Parathyroid adenoma (tissue), 2 donors: Measurements from ENCODE around the gene NONO.
"Not testable (repeated sequence)": the region's sequence is repeated elsewhere in the genome, so short reads cannot be mapped to it uniquely, and the experiment has no call there.

Experiments
- H2AFZ ChIP-seq: fragments of 300-600 bp; sonication (generic); one replicate; pipeline ENCODE4 v1.7.0; 2017; ENCODE audit warnings: antibody characterized with exemption, mild to moderate bottlenecking
- H3K27ac ChIP-seq: fragments of 300-600 bp; sonication (generic); one replicate; pipeline ENCODE4 v1.7.0; 2017
- H3K27me3 ChIP-seq: fragments of 300-600 bp; sonication (generic); one replicate; pipeline ENCODE4 v1.7.0; 2017; ENCODE audit warnings: low read length; ENCODE audit not compliant: control insufficient read depth, insufficient read depth
- H3K36me3 ChIP-seq: fragments of 300-600 bp; sonication (generic); one replicate; pipeline ENCODE4 v1.7.0; 2017; ENCODE audit warnings: low read length; ENCODE audit not compliant: control insufficient read depth, insufficient read depth
- H3K4me1 ChIP-seq: fragments of 300-600 bp; sonication (generic); one replicate; pipeline ENCODE4 v1.7.0; 2017; ENCODE audit warnings: control low read depth
- H3K4me2 ChIP-seq: fragments of 300-600 bp; sonication (generic); one replicate; pipeline ENCODE4 v1.7.0; 2017; ENCODE audit warnings: low read length
- H3K4me3 ChIP-seq: fragments of 300-600 bp; sonication (generic); one replicate; pipeline ENCODE4 v1.7.0; 2017; ENCODE audit warnings: low read depth, low read length
- H3K79me2 ChIP-seq: fragments of 300-600 bp; sonication (generic); one replicate; pipeline ENCODE4 v1.7.0; 2017; ENCODE audit warnings: control low read depth
- H3K9ac ChIP-seq: fragments of 300-600 bp; sonication (generic); one replicate; pipeline ENCODE4 v1.7.0; 2017; ENCODE audit warnings: mild to moderate bottlenecking
- H3K9me3 ChIP-seq: fragments of 300-600 bp; sonication (generic); one replicate; pipeline ENCODE4 v1.7.0; 2017; ENCODE audit warnings: low read length; ENCODE audit not compliant: control insufficient read depth
- TF ChIP-seq, protein P1 (sequence below): fragments of 300-600 bp; sonication (generic); IDR thresholded peaks from one replicate; pipeline ENCODE4 v1.7.0; 2017; ENCODE audit warnings: antibody characterized with exemption, mild to moderate bottlenecking
- donor health status: primary hyperparathyroidism.

The NONO gene

DNA sequence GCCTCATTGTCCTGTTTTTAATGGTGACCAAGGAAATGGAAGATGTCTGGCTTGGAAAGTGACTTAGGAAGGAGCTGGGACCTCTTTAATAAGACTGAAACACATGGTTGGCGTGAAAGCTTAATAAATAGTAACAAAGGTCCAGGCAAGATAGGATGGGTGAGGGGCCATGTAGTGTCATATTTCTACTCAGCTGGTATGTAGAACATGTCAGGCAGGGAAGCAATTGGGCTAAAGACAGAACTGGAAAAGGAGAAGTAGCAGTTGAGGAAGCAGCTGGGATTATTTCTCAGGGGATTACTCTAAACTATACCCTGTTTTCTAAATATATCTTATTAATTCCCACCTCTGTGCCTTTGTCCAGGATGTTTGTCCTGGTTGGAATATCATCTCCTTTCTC is 36.7 kb downstream of the NONO start:
- Histone ChIP-seq H2AFZ (no peak overlapping the region), H3K27me3 (no peaks in the 10 kb centered on the region), H3K27ac (no peak overlapping the region), H3K4me1 (no peaks in the 10 kb centered on the region), H3K9me3 (no peaks in the 10 kb centered on the region), H3K36me3 (no peaks in the 10 kb centered on the region), H3K4me3 (no peak overlapping the region), H3K79me2 (no peaks in the 10 kb centered on the region), H3K9ac (no peak overlapping the region), H3K4me2 (no peak overlapping the region)
- TF ChIP-seq, protein P1, sequence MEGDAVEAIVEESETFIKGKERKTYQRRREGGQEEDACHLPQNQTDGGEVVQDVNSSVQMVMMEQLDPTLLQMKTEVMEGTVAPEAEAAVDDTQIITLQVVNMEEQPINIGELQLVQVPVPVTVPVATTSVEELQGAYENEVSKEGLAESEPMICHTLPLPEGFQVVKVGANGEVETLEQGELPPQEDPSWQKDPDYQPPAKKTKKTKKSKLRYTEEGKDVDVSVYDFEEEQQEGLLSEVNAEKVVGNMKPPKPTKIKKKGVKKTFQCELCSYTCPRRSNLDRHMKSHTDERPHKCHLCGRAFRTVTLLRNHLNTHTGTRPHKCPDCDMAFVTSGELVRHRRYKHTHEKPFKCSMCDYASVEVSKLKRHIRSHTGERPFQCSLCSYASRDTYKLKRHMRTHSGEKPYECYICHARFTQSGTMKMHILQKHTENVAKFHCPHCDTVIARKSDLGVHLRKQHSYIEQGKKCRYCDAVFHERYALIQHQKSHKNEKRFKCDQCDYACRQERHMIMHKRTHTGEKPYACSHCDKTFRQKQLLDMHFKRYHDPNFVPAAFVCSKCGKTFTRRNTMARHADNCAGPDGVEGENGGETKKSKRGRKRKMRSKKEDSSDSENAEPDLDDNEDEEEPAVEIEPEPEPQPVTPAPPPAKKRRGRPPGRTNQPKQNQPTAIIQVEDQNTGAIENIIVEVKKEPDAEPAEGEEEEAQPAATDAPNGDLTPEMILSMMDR = no peak

DNA sequence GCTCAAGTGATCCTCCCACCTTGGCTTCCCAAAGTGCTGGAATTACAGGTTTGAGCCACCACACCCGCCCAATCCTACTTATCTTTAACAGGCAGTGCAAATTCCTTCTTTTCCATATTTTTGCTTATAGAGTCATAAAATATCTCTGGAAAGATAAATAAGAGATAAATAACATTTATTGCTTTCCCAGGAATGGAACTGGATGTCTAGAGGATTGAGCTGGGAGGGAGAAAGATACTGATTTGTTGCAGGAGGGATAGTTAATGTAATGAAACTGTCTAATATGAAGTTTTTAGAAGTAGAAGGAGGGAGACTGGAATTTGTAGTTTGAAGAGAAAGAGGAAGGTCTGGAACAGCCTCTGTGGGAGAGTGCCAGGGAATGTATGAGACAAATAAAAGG is 38.3 kb downstream of the NONO start:
- no peak overlapping the region for H3K4me2 ChIP-seq

DNA sequence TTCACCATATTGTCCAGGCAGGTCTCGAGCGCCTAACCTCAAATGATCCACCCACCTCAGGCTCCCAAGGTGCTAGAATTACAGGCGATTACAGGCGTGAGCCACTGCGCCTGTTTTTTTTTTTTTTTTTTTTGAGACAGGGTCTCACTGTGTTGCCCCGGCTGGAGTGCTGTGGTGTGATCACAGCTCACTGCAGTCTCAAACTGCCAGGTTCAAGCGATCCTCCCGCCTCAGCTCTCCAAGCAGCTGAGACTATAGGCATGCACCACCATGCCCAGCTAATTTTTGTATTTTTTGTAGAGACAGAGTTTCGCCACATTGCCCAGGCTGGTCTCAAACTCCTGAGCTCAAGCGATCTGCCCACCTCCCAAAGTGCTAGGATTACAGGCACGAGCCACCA is 41.0 kb downstream of the NONO start:
- not testable (repeated sequence) for H3K4me1 ChIP-seq, H3K27me3 ChIP-seq, H3K4me3 ChIP-seq, H3K27ac ChIP-seq, H3K9ac ChIP-seq, H2AFZ ChIP-seq, H3K4me2 ChIP-seq, H3K9me3 ChIP-seq, H3K36me3 ChIP-seq, H3K79me2 ChIP-seq

More for the DNA sequence above, 38.3 kb downstream of the NONO start:
- Histone ChIP-seq H2AFZ (no peak overlapping the region), H3K4me1 (no peaks in the 10 kb centered on the region), H3K4me3 (no peak overlapping the region), H3K79me2 (no peaks in the 10 kb centered on the region), H3K9ac (no peak overlapping the region), H3K27me3 (no peaks in the 10 kb centered on the region), H3K36me3 (no peaks in the 10 kb centered on the region), H3K27ac (no peak overlapping the region), H3K9me3 (no peaks in the 10 kb centered on the region)
- TF ChIP-seq, protein P1 = no peak

DNA sequence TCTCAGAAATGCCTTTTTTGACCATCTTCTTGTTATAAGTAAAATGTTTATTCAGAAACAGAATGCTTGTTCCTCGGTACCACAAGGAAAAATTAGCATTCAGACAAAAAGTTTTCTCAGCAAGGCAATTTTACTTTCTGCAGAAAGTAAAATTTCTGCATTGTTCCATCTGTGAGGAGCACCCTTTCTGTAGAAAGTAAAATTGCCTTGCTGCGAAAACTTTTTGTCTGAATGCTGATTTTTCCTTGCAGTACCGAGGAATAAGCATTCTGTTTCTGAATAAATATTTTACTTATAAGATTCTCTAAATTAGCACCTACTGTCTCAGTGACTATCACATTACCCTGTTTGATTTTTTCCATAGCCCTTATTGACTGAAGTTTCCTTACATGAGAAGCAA is 43.0 kb downstream of the NONO start:
- Histone ChIP-seq H3K27ac (no peak overlapping the region), H3K27me3 (no peaks in the 10 kb centered on the region), H3K9ac (no peak overlapping the region), H3K4me3 (no peak overlapping the region), H3K79me2 (no peaks in the 10 kb centered on the region), H3K4me1 (no peaks in the 10 kb centered on the region), H3K4me2 (no peak overlapping the region), H3K9me3 (no peaks in the 10 kb centered on the region), H2AFZ (no peak overlapping the region), H3K36me3 (no peaks in the 10 kb centered on the region)
- TF ChIP-seq, protein P1 = no peak

DNA sequence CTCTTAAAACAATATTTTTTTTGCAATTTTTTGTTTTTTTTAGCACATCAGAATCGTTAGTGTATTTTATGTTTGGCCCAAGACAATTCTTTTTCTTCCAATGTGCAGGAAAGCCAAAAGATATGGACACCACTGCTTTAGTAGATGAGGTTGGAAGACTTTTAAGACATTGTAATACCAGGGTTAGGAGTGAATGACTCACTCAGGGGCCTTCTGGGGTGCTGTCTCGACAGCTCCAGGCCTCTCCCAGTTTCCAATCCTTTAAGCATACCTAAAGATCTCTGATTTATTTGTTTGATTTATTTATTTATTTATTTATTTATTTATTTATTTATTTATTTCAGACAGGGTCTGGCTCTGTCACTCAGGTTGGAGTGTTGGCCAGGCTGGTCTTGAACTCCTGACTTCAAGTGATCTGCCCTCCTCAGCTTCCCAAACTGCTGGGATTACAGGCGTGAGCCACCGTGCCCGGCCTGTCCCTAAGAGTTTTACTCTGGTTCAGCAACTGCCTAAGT is 65.8 kb downstream of the NONO start:
- H3K27ac ChIP-seq, H3K9me3 ChIP-seq: not testable (repeated sequence)

DNA sequence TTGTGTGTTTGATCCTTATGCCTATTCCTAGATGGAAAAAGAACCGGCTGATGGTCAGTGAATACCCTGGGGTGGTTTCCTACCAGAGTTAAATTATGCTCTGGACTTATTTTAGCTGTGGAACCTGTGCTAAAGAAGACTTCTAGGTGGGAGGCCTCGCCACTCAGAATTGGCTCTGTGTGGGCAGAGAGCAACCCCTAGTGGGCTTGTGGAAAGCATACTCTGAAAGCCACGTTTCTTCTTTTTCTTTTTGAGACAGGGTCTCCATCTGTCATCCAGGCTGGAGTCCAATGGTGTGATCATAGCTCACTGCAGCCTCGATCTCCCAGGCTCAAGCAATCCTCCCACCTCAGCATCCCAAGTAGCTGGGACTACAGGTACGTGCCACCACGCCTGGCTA is 66.4 kb downstream of the NONO start:
- not testable (repeated sequence) for H3K4me3 ChIP-seq, H3K4me2 ChIP-seq, H3K27ac ChIP-seq, H3K36me3 ChIP-seq, H3K79me2 ChIP-seq, H3K27me3 ChIP-seq, H3K9ac ChIP-seq, H3K9me3 ChIP-seq, H2AFZ ChIP-seq, H3K4me1 ChIP-seq

More for the DNA sequence above, 65.8 kb downstream of the NONO start:
- not testable (repeated sequence) for H3K27me3 ChIP-seq, H3K79me2 ChIP-seq, H3K4me3 ChIP-seq, H3K4me1 ChIP-seq, H3K9ac ChIP-seq, H2AFZ ChIP-seq, H3K36me3 ChIP-seq, H3K4me2 ChIP-seq
